K562 (cell line): ENCODE measurements around the gene UNC5B. TPM values are rescaled to one million over a fixed set of nuclear protein-coding genes. Genes with fewer than 3 reads are reported as not detected.

Experiments
- ADNP ChIP-seq: fragments of 200-800 bp; sonication (Bioruptor generic); IDR thresholded peaks from 2 replicates; pipeline ENCODE4 v1.6.1; 2016; ENCODE audit warnings: missing genetic modification characterization, missing compliant biosample characterization
- ARID2 ChIP-seq: fragments of 450-650 bp; IDR thresholded peaks from 2 replicates; pipeline ENCODE4 v1.6.1; 2017; ENCODE audit warnings: antibody characterized with exemption, mild to moderate bottlenecking
- BACH1 ChIP-seq: fragments of 200-800 bp; sonication (Bioruptor generic); IDR thresholded peaks from 2 replicates; pipeline ENCODE4 v1.6.1; 2016; ENCODE audit warnings: missing genetic modification characterization, missing compliant biosample characterization
- C11orf30 ChIP-seq: fragments of 450-650 bp; IDR thresholded peaks from 2 replicates; pipeline ENCODE4 v1.6.1; 2016; ENCODE audit warnings: low read depth, mild to moderate bottlenecking
- CBFA2T2 ChIP-seq: fragments of 450-650 bp; conservative IDR thresholded peaks from 2 replicates; pipeline ENCODE4 v1.6.1; 2017; ENCODE audit warnings: mild to moderate bottlenecking
- CBX1 ChIP-seq: sonication (generic); IDR thresholded peaks from 2 replicates; pipeline ENCODE4 v1.6.1; 2016; ENCODE audit warnings: antibody characterized with exemption, low read depth, mild to moderate bottlenecking
- GTF2A2 ChIP-seq: IDR thresholded peaks from 2 replicates; pipeline ENCODE4 v1.6.1; 2016; ENCODE audit warnings: mild to moderate bottlenecking, missing genetic modification characterization, missing compliant biosample characterization
- HCFC1 ChIP-seq: IDR thresholded peaks from 2 replicates; pipeline ENCODE4 v1.6.1; 2012; ENCODE audit warnings: low read depth, low read length, improper control_type of control experiment
- HDAC2 ChIP-seq: fragments of 450-650 bp; IDR thresholded peaks from 2 replicates; pipeline ENCODE4 v1.6.1; 2016; ENCODE audit warnings: mild to moderate bottlenecking
- HINFP ChIP-seq: fragments of 450-650 bp; conservative IDR thresholded peaks from 2 replicates; pipeline ENCODE4 v1.6.1; 2016; ENCODE audit warnings: missing genetic modification characterization, low read depth, mild to moderate bottlenecking, control low read depth, missing compliant biosample characterization
- IFI16 ChIP-seq: fragments of 250-450 bp; sonication (Bioruptor Pico); IDR thresholded peaks from 2 replicates; pipeline ENCODE4 v2.1.2; 2022; ENCODE audit warnings: mild to moderate bottlenecking, inconsistent platforms
- KDM1A ChIP-seq, 2 experiments: fragments of 450-650 bp; IDR thresholded peaks; 2 replicates each; pipeline ENCODE4 v1.6.1; 2016; ENCODE audit warnings: mild to moderate bottlenecking in 2 of 2
- KDM5B ChIP-seq: fragments of 200-600 bp; sonication (generic); IDR thresholded peaks from 2 replicates; pipeline ENCODE4 v1.6.1; 2012; ENCODE audit warnings: low read depth, mild to moderate bottlenecking, moderate library complexity, low read length, control low read depth, inconsistent platforms; ENCODE audit not compliant: insufficient replicate concordance
- KLF1 ChIP-seq: fragments of 450-650 bp; IDR thresholded peaks from 2 replicates; pipeline ENCODE4 v1.6.1; 2016; ENCODE audit warnings: missing genetic modification characterization, missing compliant biosample characterization
- MBD2 ChIP-seq: sonication (generic); IDR thresholded peaks from 2 replicates; pipeline ENCODE4 v1.6.1; 2016; ENCODE audit warnings: low read depth, borderline replicate concordance
- MECOM ChIP-seq: fragments of 250-450 bp; sonication (Bioruptor Pico); IDR thresholded peaks from 2 replicates; pipeline ENCODE4 v1.8.0; 2022; ENCODE audit warnings: inconsistent platforms
- NFRKB ChIP-seq: fragments of 450-650 bp; IDR thresholded peaks from 2 replicates; pipeline ENCODE4 v1.6.1; 2016; ENCODE audit warnings: low read depth
- NR2F6 ChIP-seq: fragments of 450-650 bp; formaldehyde crosslinking; IDR thresholded peaks from 2 replicates; pipeline ENCODE4 v1.4.0; 2020; ENCODE audit warnings: mild to moderate bottlenecking
- NR4A1 ChIP-seq, 2 experiments: fragments of 250-450 bp in 1 of 2; fragments of 450-650 bp in 1 of 2; sonication (Bioruptor Pico) in 1 of 2; IDR thresholded peaks; 2 replicates each; pipeline versions ENCODE4 v1.4.0 to v1.6.1; 2016 to 2020; ENCODE audit warnings: mild to moderate bottlenecking in 2 of 2, missing compliant biosample characterization in 1 of 2, missing genetic modification characterization in 1 of 2, moderate library complexity in 1 of 2
- RCOR1 ChIP-seq, 2 experiments: IDR thresholded peaks; 2 replicates each; pipeline ENCODE4 v1.6.1; 2012; ENCODE audit warnings: low read depth in 2 of 2, low read length in 2 of 2, borderline replicate concordance in 1 of 2, improper control_type of control experiment in 1 of 2
- SMARCA5 ChIP-seq: fragments of 450-650 bp; IDR thresholded peaks from 2 replicates; pipeline ENCODE4 v1.6.1; 2016
- TAF7 ChIP-seq: fragments of 450-650 bp; IDR thresholded peaks from 2 replicates; pipeline ENCODE4 v1.6.1; 2016; ENCODE audit warnings: missing genetic modification characterization, missing compliant biosample characterization
- ZBTB34 ChIP-seq: fragments of 250-450 bp; sonication (Bioruptor Pico); IDR thresholded peaks from 2 replicates; pipeline ENCODE4 v1.8.0; 2021; ENCODE audit warnings: mild to moderate bottlenecking, moderate library complexity
- ZNF232 ChIP-seq: sonication (generic); formaldehyde crosslinking; IDR thresholded peaks from 2 replicates; pipeline ENCODE4 v1.8.0; 2022; ENCODE audit warnings: mild to moderate bottlenecking, missing genetic modification reagents
- ZNF395 ChIP-seq: fragments of 200-800 bp; sonication (Bioruptor generic); IDR thresholded peaks from 2 replicates; pipeline ENCODE4 v1.6.1; 2017; ENCODE audit warnings: missing genetic modification characterization, missing compliant biosample characterization
- polyA plus RNA-seq, 8 experiments: library from polyadenylated mRNA; depleted of rRNA in 4 of 8; stranded (reverse) in 5 of 8; unstranded in 3 of 8; fragments of >200 nt; fragmentation: Nextera tagmentation in 2 of 8; fragmentation: Illumina TruSeq in 1 of 8; extraction: Ambion mirVana in 2 of 8; extraction: Trizol in 1 of 8; gene quantifications; 2 replicates each; pipeline versions ENCODE4 v1.2.1 to v1.2.3, GENCODE V29; 2011 to 2014; ENCODE audit warnings: inconsistent platforms in 1 of 8, missing spikeins in 1 of 8
- total RNA-seq, 7 experiments: library from RNA; depleted of rRNA in 6 of 7; stranded (reverse); fragments of >200 nt in 6 of 7; fragmentation: Illumina TruSeq in 2 of 7; extraction: Trizol in 2 of 7; gene quantifications; 2 replicates each; pipeline versions ENCODE4 v1.2.1 to v1.2.3, GENCODE V29; 2011 to 2021; ENCODE audit warnings: low replicate concordance in 1 of 7

The UNC5B gene
- total and polyA plus RNA-seq, 9 of the 15 experiments (the other 6 are each of a cell fraction or from before 2014, with no cell fraction given), result 0.10 to 8.4 (median 2.1) TPM

DNA sequence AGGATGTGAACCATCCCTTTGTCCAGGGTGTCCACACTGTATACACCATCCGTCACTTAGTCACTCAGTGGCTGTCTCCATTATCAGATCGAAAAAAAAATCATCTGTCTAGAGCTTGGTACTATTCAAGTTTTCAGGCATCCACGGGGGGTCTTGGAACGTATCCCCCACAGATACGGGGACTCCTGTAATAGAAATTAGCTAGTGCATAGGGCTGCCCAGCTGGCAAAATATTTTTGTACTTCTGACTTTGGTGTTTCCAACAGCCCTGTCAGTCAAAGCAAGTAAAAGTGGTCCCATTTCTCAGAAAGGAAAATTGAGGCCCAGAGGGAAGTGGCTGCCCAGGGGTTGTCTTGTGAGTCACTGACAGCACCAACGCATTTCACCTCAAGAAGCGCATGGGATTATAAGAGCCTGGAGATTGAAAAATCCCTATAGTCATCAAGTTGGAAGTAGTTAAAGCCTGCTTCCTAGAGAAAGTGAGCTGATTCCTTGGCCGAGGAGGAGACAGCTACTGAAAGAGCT is 54.6 kb downstream of the UNC5B start (continued):
- TF ChIP-seq NR2F6 (CRISPR knock-in tag) (no peak), HDAC2 (peak; percentile 78; the same call in 1 of the 2 replicates), IFI16 (CRISPR knock-in tag) (no peak), ARID2 (no peak), ADNP (tag) (peak; percentile 91), ZBTB34 (CRISPR knock-in tag) (peak; percentile 9; the same call in 1 of the 2 replicates), ZNF395 (CRISPR knock-in tag) (0 out of 2 replicates have a peak, but pooled peaks have one; percentile 20), GTF2A2 (tag) (peak; percentile 44; the same call in 1 of the 2 replicates), KDM1A (IDR thresholded peaks at IDR 0.05) (peak in 1 of 2 experiments; percentile 74; a peak in 3 of 4 replicates), MBD2 (no peak), C11orf30 (peak; percentile 41; the same call in 1 of the 2 replicates), NR4A1 (CRISPR knock-in tag; IDR thresholded peaks at IDR 0.05) (no peak), NR4A1 (tag; IDR thresholded peaks at IDR 0.05) (peak; percentile 22; the same call in 1 of the 2 replicates), RCOR1 (IDR thresholded peaks at IDR 0.05; ENCODE audit: borderline replicate concordance in 1 of 2, low read depth in 2 of 2, low read length in 2 of 2) (peak in 1 of 2 experiments; percentile 68; a peak in 1 of 4 replicates), HINFP (tag) (0 out of 2 replicates have a peak, but pooled peaks have one; percentile 5), HCFC1 (no peak), TAF7 (no peak), NFRKB (peak; percentile 89), ZNF232 (CRISPR knock-in tag) (no peak), KDM5B (no peak), KLF1 (no peak), MECOM (peak; percentile 72), BACH1 (tag) (peak; percentile 1; the same call in 1 of the 2 replicates), SMARCA5 (peak; percentile 83; the same call in 1 of the 2 replicates), CBX1 (0 out of 2 replicates have a peak, but pooled peaks have one; percentile 23), CBFA2T2 (no peak)
